ENCODE measurements around the gene MYO3B. TPM values are rescaled to one million over a fixed set of nuclear protein-coding genes. Genes with fewer than 3 reads are reported as not detected.

MYO3B gene
- total RNA-seq, 1 donor from 2014 or later, result 27.3 TPM

GRCh38 chr2:170521299-170521698, 343.4 kb downstream of the MYO3B start:
- peaks cover 19% of the 10 kb centered on the region for H3K4me1 Mint-ChIP-seq
- Histone ChIP-seq H3K4me2 (no peak overlapping the region), H3K27me3 (no peaks in the 10 kb centered on the region), H3K4me3 (no peak overlapping the region), H3K9me3 (ENCODE audit: low read depth) (no peaks in the 10 kb centered on the region), H4K20me1 (ENCODE audit: low read depth) (no peaks in the 10 kb centered on the region), H2AFZ (replicated peaks) (no peak overlapping the region), H3K9ac (no peak overlapping the region), H3F3A (ENCODE audit: low read depth) (peaks cover 10% of the 10 kb centered on the region), H3K27ac (no peak overlapping the region), H3K79me2 (ENCODE audit: low read depth) (no peaks in the 10 kb centered on the region), H3K4me1 (peaks cover 9% of the 10 kb centered on the region), H3K36me3 (no peaks in the 10 kb centered on the region)
- DNase-seq (ENCODE audit: low spot score), result no peak
- H3K36me3 Mint-ChIP-seq, result no peaks in the 10 kb centered on the region
- H3K27me3 Mint-ChIP-seq (ENCODE audit: insufficient read depth, low read depth), result no peaks in the 10 kb centered on the region
- H3K9me3 Mint-ChIP-seq, result no peaks in the 10 kb centered on the region
- no peak for TF ChIP-seq EZH2 (IDR thresholded peaks at IDR 0.05)
- TF ChIP-seq, protein P1, sequence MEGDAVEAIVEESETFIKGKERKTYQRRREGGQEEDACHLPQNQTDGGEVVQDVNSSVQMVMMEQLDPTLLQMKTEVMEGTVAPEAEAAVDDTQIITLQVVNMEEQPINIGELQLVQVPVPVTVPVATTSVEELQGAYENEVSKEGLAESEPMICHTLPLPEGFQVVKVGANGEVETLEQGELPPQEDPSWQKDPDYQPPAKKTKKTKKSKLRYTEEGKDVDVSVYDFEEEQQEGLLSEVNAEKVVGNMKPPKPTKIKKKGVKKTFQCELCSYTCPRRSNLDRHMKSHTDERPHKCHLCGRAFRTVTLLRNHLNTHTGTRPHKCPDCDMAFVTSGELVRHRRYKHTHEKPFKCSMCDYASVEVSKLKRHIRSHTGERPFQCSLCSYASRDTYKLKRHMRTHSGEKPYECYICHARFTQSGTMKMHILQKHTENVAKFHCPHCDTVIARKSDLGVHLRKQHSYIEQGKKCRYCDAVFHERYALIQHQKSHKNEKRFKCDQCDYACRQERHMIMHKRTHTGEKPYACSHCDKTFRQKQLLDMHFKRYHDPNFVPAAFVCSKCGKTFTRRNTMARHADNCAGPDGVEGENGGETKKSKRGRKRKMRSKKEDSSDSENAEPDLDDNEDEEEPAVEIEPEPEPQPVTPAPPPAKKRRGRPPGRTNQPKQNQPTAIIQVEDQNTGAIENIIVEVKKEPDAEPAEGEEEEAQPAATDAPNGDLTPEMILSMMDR (IDR thresholded peaks at IDR 0.05), result no peak
- no peak for TF ChIP-seq EZH2phosphoT487 (IDR thresholded peaks at IDR 0.05)
- H3K27ac Mint-ChIP-seq, result no peak overlapping the region
- H3K4me3 Mint-ChIP-seq, result no peak overlapping the region

GRCh38 chr2:170523506-170523905, 345.6 kb downstream of the MYO3B start:
- Histone ChIP-seq H4K20me1 (ENCODE audit: low read depth) (no peaks in the 10 kb centered on the region), H3K4me1 (peaks cover 9% of the 10 kb centered on the region), H3K9me3 (ENCODE audit: low read depth) (no peaks in the 10 kb centered on the region), H3K36me3 (no peaks in the 10 kb centered on the region), H3K4me2 (no peak overlapping the region), H3K27ac (no peak overlapping the region), H3F3A (ENCODE audit: low read depth) (peaks cover 10% of the 10 kb centered on the region), H3K79me2 (ENCODE audit: low read depth) (no peaks in the 10 kb centered on the region), H3K27me3 (no peaks in the 10 kb centered on the region), H2AFZ (replicated peaks) (no peak overlapping the region), H3K4me3 (no peak overlapping the region), H3K9ac (no peak overlapping the region)
- TF ChIP-seq, protein P1 (IDR thresholded peaks at IDR 0.05), result peak; percentile 9
- TF ChIP-seq EZH2phosphoT487 (IDR thresholded peaks at IDR 0.05), result no peak
- Mint-ChIP-seq H3K27ac (no peak overlapping the region), H3K9me3 (peaks cover 2% of the 10 kb centered on the region), H3K27me3 (ENCODE audit: insufficient read depth, low read depth) (no peaks in the 10 kb centered on the region), H3K36me3 (peaks cover 2% of the 10 kb centered on the region), H3K4me3 (no peak overlapping the region), H3K4me1 (peaks cover 14% of the 10 kb centered on the region)
- no peak for DNase-seq (ENCODE audit: low spot score)

- Histone ChIP-seq H3K9me3 (ENCODE audit: low read depth) (no peaks in the 10 kb centered on the region), H3K4me2 (no peak overlapping the region), H3K36me3 (no peaks in the 10 kb centered on the region), H2AFZ (replicated peaks) (no peak overlapping the region), H3K27ac (no peak overlapping the region), H3K4me1 (peaks cover 13% of the 10 kb centered on the region), H4K20me1 (ENCODE audit: low read depth) (no peaks in the 10 kb centered on the region), H3F3A (ENCODE audit: low read depth) (peaks cover 10% of the 10 kb centered on the region), H3K4me3 (no peak overlapping the region), H3K79me2 (ENCODE audit: low read depth) (no peaks in the 10 kb centered on the region), H3K27me3 (no peaks in the 10 kb centered on the region), H3K9ac (no peak overlapping the region)
- no peak for TF ChIP-seq EZH2phosphoT487 (IDR thresholded peaks at IDR 0.05)
- TF ChIP-seq, protein P1 (IDR thresholded peaks at IDR 0.05), result no peak
- no peak for TF ChIP-seq EZH2 (IDR thresholded peaks at IDR 0.05)
- H3K27ac Mint-ChIP-seq, result peak overlapping the region; percentile 61
- peaks cover 2% of the 10 kb centered on the region for H3K9me3 Mint-ChIP-seq
- peaks cover 2% of the 10 kb centered on the region for H3K36me3 Mint-ChIP-seq
- H3K27me3 Mint-ChIP-seq (ENCODE audit: insufficient read depth, low read depth), result no peaks in the 10 kb centered on the region
- peak; percentile 28 for DNase-seq (ENCODE audit: low spot score)
- H3K4me3 Mint-ChIP-seq, result no peak overlapping the region
- peaks cover 19% of the 10 kb centered on the region for H3K4me1 Mint-ChIP-seq
Measured at GRCh38 chr2:170524828-170525565, 347.1 kb downstream of the MYO3B start.
